Sigmoid colon (tissue), 4 donors: ENCODE data around the gene FOXP1.

Experiments
- EP300 ChIP-seq, 4 donors: sonication (generic); formaldehyde crosslinking; IDR thresholded peaks; one replicate each; pipeline ENCODE4 v1.6.1; 2017; ENCODE audit warnings: antibody characterized with exemption in 4 of 4
- TF ChIP-seq, protein P1 (sequence below), 4 experiments: fragments of 450-650 bp in 3 of 4; fragments of 200-600 bp in 1 of 4; IDR thresholded peaks; one replicate each; pipeline ENCODE4 v1.5.1; 2016 to 2019; ENCODE audit warnings: antibody characterized with exemption in 4 of 4, mild to moderate bottlenecking in 3 of 4, moderate library complexity in 2 of 4

DNA sequence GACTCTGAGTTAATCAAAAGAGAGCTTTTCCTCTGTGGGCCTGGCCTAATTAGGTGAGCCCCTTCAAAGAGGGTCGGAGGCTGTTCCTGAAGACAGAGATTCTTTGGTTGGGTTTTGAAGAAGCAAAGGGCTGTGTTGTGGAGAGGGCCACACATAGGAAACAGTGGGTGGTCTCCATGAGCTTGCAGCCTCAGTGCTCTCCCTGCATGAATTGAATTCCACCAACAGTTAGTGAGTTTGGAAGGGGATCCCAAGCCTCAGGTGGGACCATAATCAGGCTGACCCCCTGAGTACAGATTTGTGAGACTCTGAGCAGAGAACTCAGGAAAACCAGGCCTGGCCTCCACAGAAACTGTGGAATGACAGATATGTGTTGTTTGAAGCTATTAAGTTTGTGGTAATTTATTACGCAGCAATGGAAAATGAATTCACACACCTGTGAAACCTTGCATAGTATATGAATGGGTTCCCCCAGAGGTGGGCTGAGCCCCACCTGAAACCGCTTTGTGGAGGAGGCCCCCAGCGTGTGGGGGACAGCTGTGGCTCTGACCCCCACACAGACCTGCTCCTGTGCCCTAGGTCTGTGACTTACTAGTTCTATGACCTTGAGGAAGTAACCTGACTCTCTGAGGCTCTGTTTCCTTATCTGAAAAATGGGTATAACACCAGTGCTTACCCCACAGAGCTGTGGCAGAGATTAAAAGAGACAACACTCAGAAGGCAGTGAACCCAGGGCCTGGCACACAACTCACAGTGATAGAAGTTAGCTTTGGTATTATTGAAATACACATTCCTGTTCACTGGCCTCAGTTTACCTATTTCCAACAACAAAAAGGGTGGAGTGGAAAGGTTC is 431.3 kb downstream of the FOXP1 start:
- TF ChIP-seq EP300 (IDR thresholded peaks at IDR 0.05), result no peak
- TF ChIP-seq, protein P1, sequence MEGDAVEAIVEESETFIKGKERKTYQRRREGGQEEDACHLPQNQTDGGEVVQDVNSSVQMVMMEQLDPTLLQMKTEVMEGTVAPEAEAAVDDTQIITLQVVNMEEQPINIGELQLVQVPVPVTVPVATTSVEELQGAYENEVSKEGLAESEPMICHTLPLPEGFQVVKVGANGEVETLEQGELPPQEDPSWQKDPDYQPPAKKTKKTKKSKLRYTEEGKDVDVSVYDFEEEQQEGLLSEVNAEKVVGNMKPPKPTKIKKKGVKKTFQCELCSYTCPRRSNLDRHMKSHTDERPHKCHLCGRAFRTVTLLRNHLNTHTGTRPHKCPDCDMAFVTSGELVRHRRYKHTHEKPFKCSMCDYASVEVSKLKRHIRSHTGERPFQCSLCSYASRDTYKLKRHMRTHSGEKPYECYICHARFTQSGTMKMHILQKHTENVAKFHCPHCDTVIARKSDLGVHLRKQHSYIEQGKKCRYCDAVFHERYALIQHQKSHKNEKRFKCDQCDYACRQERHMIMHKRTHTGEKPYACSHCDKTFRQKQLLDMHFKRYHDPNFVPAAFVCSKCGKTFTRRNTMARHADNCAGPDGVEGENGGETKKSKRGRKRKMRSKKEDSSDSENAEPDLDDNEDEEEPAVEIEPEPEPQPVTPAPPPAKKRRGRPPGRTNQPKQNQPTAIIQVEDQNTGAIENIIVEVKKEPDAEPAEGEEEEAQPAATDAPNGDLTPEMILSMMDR (IDR thresholded peaks at IDR 0.05), result no peak
